Hypothalamus (tissue), 51 donors: ENCODE data around the gene CCPG1.
"Not testable (repeated sequence)": the region's sequence is repeated elsewhere in the genome, so short reads cannot be mapped to it uniquely, and the experiment has no call there.

Source experiments
- DNase-seq, 51 donors: peaks; one replicate each; lab custom pipeline; 2025; lab: John Stamatoyannopoulos, UW

Gene CCPG1

GRCh38 chr15:55408012-55408928 lies at the start of gene CCPG1, which contains the start of gene PIERCE2:
TSS of gene CCPG1 (minus strand) at chr15:55408359. CDS start at chr15:55389424, 18,935 bp downstream.
TSS of gene PIERCE2 (plus strand) at chr15:55408495. CDS start at chr15:55408769, 274 bp downstream.
- DNase-seq = peak; percentile 58 to 96 (median 88)

DNA sequence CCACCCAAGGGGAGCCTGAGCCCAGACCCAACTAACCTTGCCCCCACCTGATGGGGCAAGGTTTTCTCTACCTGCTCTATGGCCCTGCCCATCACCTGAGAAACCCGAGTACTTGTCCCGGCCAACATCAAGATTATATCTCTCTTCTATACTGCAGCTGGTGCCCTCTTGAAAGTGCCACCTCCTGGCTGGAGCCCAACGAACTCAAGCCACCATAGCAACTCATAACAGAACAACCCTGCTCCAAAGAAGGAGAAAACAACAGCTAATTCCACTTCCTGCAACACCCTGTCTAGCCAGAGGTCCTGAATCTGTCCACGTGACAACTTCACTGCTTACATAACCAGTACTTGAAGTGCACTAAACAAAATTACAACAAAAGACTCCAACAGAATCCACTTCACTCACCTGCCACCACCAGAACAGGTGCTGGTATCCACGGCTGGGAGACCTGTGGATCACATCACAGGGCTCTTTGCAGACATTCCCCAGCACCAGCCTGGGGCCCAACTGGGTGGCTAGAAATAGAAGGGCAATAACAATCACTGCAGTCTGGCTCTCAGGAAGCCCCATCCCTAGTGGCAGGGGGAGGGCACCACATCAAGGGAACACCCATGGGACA lies 49.4 kb upstream of the CCPG1 start:
- no peak for DNase-seq

DNA sequence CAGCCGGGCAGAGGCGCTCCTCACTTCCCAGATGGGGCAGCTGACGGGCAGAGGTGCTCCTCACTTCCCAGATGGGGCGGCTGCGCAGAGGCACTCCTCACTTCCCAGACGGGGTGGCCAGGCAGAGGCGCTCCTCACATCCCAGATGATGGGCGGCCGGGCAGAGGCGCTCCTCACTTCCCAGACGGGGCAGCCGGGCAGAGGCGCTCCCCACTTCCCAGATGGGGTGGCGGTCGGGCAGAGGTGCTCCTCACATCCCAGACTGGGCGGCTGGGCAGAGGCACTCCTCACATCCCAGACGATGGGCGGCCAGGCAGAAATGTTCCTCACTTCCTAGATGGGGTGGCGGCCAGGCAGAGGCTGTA lies 38.9 kb upstream of the CCPG1 start:
- not testable (repeated sequence) for DNase-seq

- DNase-seq = not testable (repeated sequence)
Measured at GRCh38 chr15:55446379-55447029, 38.3 kb upstream of the CCPG1 start.

GRCh38 chr15:55445936-55446335 lies 37.8 kb upstream of the CCPG1 start:
- DNase-seq = not testable (repeated sequence)

DNA sequence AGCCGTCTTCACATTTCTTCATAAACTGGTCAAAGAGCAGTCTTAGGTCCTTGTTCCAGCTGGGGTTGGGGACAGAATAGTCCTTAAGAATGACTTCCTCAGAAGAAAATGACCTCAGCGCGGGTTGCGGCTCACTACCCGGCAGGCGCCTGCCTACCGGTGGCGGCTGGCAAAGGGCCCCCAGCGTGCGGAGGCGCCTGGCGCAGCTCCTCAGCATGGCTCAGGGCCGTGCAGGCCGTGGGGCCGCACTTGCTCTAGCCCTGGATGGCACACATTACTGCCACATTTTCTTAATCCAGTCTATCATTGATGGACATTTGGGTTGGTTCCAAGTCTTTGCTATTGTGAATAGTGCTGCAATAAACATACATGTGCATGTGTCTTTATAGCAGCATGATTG lies 35.0 kb upstream of the CCPG1 start:
- DNase-seq = not testable (repeated sequence)

GRCh38 chr15:55434989-55435825 lies 27.0 kb upstream of the CCPG1 start:
- DNase-seq = peak in 1 of 51 donors; percentile 3

- DNase-seq = no peak
Measured at GRCh38 chr15:55422089-55422488, 13.9 kb upstream of the CCPG1 start.

- no peak for DNase-seq
Measured at GRCh38 chr15:55420171-55420866, 12.2 kb upstream of the CCPG1 start.

- not testable (repeated sequence) for DNase-seq
Measured at GRCh38 chr15:55417678-55418077, 9.5 kb upstream of the CCPG1 start.

DNA sequence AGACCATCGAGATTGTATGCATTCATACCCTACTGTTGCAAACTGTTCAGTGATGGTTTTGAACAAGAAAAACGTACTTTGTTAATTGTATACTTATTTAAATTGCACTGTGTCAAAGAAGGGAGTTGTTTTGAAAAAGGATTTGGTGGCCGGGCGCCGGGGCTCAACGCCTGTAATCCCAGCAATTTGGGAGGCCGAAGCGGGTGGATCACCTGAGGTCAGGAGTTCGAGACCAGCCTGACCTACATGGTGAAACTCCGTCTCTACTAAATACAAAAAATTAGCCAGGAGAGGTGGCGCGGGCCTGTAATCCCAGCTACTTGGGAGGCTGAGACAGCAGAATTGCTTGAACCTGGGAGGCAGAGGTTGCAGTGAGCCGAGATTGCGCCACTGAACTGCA lies 817 bp upstream of the CCPG1 start:
- not testable (repeated sequence) for DNase-seq

GRCh38 chr15:55407498-55408011 lies 604 bp downstream of the CCPG1 start:
- DNase-seq = peak in 3 of 51 donors; percentile 22 to 45 (median 32)

GRCh38 chr15:55403531-55403930 lies 4.6 kb downstream of the CCPG1 start:
- no peak for DNase-seq

DNA sequence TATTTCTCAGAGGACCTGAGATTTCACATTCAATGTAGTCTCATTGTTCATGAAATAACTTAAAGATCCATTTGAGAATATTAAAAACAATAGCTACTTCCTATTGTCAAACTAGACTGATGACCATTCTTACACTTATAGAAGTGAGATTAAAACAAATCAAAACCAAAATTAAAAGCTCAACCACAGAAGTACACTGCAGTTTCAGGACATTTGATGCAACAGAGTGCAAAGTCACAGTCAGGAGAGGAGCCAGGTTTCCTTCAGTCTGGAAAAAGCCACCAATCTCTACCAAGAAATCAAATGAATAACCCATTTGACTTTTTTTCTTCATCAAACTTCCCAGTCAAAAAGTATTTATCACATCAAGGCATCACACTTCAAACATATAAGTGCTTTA lies 5.5 kb downstream of the CCPG1 start:
- DNase-seq = no peak

GRCh38 chr15:55401786-55402246 lies 6.3 kb downstream of the CCPG1 start:
- no peak for DNase-seq

DNA sequence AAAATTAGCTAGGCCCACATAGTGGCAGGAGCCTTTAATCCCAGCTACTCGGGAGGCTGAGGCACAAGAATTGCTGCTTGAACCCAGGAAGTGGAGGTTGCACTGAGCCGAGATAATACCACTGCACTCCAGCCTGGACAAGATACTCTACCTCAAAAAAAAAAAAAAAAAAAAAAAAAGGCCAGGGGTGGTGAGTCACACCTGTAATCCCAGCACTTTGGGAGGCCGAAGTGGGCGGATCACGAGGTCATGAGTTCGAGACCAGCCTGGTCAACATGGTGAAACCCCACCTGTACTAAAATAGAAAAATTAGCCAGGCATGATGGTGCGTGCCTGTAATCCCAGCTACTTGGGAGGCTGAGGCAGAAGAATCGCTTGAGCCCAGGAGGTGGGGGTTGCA lies 8.1 kb downstream of the CCPG1 start:
- not testable (repeated sequence) for DNase-seq

DNA sequence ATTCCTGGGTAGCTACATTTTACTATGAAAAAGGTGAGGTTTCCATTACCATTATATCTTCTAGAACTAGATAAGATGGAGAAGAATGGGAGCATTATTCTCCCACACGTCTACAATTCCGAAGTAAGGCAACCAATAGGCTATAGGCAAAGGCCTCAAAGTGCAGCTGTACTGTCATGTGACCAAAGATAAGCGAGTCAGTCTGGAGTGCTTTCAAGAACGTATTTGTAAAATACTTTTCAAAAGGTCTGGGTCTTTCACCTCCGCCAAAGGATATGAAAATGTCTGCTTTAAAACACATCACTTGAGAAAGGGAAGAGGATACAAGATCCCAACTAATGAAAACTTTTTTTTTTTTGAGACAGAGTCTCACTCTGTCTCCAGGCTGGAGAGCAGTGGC lies 9.9 kb downstream of the CCPG1 start:
- DNase-seq = no peak

DNA sequence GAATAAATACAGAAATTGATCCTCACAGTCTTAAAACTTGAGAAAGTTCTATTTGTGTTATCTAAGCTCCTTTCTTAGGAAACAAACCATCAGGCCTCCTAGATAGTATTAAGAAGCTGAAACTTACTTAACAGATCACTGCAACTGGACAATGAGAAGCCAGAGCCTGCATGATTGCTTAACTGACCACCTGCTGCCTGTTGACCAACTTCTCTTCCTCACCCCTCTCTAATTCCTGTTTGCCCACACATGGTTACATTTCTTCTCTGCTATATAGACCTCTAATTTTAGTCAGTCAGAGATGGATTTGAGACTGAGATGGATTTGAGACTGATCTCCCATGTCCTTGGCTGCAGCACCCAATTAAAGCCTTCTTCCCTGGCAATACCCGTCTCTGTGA lies 13.5 kb downstream of the CCPG1 start:
- no peak for DNase-seq

- DNase-seq = no peak
Measured at GRCh38 chr15:55389264-55389607, 18.9 kb downstream of the CCPG1 start.

GRCh38 chr15:55387027-55387426 lies 21.1 kb downstream of the CCPG1 start:
- DNase-seq = no peak
